GM06990 (cell line): ENCODE data around the gene TMPRSS15.

Experiments used
- DNase-seq: peaks from one replicate; pipeline ENCODE4 v3.0.0-alpha.2; 2011; ENCODE audit not compliant: insufficient read length; ENCODE audit errors: extremely low read depth
- H3K27me3 ChIP-seq: replicated peaks from 2 replicates; pipeline ENCODE4 v1.6.0; 2011; ENCODE audit warnings: low read length; ENCODE audit not compliant: control insufficient read depth, insufficient read depth
- H3K36me3 ChIP-seq: 2 replicates; pipeline ENCODE4 v1.5.1; 2011; ENCODE audit warnings: low read length; ENCODE audit not compliant: control insufficient read depth, insufficient read depth
- H3K4me3 ChIP-seq: replicated peaks from 2 replicates; pipeline ENCODE4 v1.5.1; 2011; ENCODE audit warnings: low read depth, mild to moderate bottlenecking, control low read depth, low read length
- CTCF ChIP-seq: IDR thresholded peaks from 2 replicates; pipeline ENCODE4 v1.5.1; 2011; ENCODE audit warnings: low read length, control low read depth, mild to moderate bottlenecking, inconsistent platforms; ENCODE audit not compliant: insufficient read depth, poor library complexity, severe bottlenecking

TMPRSS15 gene

GRCh38 chr21:18369115-18369514 lies 34.5 kb downstream of the TMPRSS15 start:
- Histone ChIP-seq H3K36me3 (no peaks in the 10 kb centered on the region), H3K27me3 (no peaks in the 10 kb centered on the region), H3K4me3 (no peak overlapping the region)
- no peak for DNase-seq
- no peak for TF ChIP-seq CTCF

DNA sequence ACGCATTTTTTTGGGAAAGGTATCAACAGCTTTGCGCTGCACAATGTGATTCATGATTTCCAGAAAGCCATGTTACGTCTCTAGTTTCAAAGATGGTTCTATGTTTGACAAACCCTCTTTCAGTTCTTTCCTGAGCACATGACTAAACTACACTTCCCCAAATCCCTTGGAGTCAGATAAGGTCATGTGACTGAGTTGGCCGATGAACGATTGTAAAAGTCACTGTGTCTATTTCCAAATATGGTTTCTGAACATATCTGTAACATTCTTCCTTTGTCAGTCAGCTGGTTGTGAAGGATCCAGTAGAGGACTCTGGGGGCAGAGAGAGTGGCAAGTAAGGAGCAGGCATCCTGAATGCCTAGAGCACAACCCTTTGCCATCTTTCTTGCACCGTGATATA lies 35.4 kb downstream of the TMPRSS15 start:
- H3K4me3 ChIP-seq: no peak overlapping the region
- H3K27me3 ChIP-seq: no peaks in the 10 kb centered on the region
- no peak for DNase-seq
- no peaks in the 10 kb centered on the region for H3K36me3 ChIP-seq
- TF ChIP-seq CTCF: no peak

DNA sequence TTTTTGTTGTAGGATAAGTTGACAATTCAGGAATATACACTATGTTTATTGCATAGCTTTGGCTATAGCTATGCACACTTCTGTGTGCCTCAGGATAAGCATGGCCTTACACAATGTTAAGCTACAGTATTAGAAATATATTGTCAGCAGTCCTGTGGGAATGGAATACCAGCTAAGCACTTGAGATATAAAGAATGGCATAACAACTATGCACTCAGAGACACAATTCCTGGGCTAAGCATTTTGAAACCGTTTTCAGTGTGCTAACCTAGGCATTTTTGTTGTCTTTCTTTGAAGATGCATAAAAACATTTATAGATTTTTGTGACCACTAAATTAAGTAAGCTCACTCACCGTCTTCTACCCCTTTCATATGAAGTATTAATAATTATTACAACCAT lies 46.8 kb downstream of the TMPRSS15 start:
- Histone ChIP-seq H3K4me3 (no peak overlapping the region), H3K27me3 (no peaks in the 10 kb centered on the region), H3K36me3 (no peaks in the 10 kb centered on the region)
- TF ChIP-seq CTCF: no peak
- DNase-seq: no peak

DNA sequence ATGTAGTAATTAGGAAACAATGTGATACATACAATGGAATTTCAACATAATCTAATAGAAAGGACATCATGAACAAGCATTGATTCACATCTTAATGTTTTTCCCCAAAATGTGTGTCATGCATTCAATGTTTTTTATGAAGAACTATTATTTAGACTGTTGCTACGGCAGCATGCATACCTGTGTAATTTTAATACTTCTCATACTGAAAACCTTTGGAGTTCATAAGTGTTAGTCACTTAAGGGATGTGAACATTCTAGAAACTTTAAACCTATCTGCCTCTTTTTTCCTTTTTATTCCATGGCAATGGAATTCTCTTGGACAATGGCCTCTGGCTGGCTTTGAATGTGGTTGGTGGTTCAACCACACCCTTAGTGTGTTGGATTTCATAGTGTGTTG lies 48.6 kb downstream of the TMPRSS15 start:
- TF ChIP-seq CTCF: no peak
- Histone ChIP-seq H3K4me3 (no peak overlapping the region), H3K36me3 (no peaks in the 10 kb centered on the region), H3K27me3 (no peaks in the 10 kb centered on the region)
- no peak for DNase-seq

DNA sequence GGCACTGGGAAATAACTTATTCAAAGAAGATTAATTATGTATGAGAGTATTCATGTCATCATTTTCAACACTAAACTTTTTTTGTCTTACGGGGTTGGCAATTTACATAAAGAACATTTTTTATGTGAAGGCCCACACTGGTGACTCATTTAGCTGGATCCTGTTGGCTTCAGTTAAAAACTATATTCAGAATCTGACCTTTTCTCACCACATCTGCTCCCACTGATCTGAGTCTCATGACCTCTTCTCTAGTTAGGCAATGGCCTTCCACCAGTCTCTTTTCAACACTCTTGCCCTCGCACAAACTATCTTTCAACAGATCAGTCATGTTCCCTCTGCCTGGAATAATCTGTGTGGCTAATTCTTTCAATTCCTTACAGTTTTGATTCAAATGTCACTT lies 53.4 kb downstream of the TMPRSS15 start:
- Histone ChIP-seq H3K36me3 (no peaks in the 10 kb centered on the region), H3K4me3 (no peak overlapping the region), H3K27me3 (no peaks in the 10 kb centered on the region)
- DNase-seq: no peak
- TF ChIP-seq CTCF: no peak

DNA sequence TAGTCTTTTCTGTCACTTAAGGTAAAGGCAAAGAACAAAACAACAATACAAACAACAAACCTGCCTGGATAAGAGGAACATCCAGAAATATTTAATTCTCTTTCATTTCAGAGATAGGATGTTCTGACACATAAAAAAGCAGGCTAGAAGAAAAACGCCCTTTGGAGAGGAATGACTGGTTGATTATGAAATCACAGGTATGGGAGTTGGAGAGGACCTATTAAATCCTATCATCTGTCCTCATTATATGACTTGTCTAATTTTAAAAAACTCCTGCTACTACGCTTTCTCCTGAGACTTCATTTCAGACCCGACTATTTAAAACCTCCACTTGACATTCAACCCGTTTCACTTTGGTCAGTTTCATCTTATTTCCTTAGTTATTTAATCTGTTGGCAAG lies 54.1 kb downstream of the TMPRSS15 start:
- no peak for TF ChIP-seq CTCF
- H3K36me3 ChIP-seq: no peaks in the 10 kb centered on the region
- no peak for DNase-seq

More for the DNA sequence above, 54.1 kb downstream of the TMPRSS15 start:
- Histone ChIP-seq H3K4me3 (no peak overlapping the region), H3K27me3 (no peaks in the 10 kb centered on the region)
